Measurements from ENCODE around the gene TOM1. TPM values are rescaled to one million over a fixed set of nuclear protein-coding genes. Genes with fewer than 3 reads are reported as not detected.

Gene TOM1
- total RNA-seq, 2 donors from 2014 or later = 108 TPM

DNA sequence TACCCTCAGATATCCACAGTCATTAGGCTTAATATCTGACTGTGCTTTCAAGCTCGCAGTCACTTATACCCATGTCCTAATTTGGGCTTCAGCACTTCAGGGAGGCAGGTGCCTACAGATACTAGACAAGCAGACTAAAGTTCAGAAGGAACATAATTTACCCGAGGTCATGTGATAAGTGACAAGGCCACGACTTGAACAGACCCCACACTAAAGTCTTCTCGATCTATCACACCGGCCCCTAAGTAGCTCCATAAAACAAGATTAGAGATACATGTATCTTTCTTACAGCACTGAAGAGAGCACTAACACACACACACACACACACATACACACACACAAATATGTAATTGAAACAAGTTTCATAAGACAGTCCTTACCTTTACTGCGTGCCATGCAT, 32.6 kb downstream of the TOM1 start:
- TF ChIP-seq, protein P1, sequence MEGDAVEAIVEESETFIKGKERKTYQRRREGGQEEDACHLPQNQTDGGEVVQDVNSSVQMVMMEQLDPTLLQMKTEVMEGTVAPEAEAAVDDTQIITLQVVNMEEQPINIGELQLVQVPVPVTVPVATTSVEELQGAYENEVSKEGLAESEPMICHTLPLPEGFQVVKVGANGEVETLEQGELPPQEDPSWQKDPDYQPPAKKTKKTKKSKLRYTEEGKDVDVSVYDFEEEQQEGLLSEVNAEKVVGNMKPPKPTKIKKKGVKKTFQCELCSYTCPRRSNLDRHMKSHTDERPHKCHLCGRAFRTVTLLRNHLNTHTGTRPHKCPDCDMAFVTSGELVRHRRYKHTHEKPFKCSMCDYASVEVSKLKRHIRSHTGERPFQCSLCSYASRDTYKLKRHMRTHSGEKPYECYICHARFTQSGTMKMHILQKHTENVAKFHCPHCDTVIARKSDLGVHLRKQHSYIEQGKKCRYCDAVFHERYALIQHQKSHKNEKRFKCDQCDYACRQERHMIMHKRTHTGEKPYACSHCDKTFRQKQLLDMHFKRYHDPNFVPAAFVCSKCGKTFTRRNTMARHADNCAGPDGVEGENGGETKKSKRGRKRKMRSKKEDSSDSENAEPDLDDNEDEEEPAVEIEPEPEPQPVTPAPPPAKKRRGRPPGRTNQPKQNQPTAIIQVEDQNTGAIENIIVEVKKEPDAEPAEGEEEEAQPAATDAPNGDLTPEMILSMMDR (IDR thresholded peaks at IDR 0.05) = no peak
- peaks cover 0 to 57% of the 10 kb centered on the region in 2 donors for H3K4me1 ChIP-seq
- H3K27ac ChIP-seq = peak overlapping the region; percentile 47 to 80
- no peak for DNase-seq (ENCODE audit: low spot score)
- no peaks in the 10 kb centered on the region for H3K27me3 ChIP-seq
- H3K36me3 ChIP-seq = peaks cover 74% of the 10 kb centered on the region
- H3K9me3 ChIP-seq = no peaks in the 10 kb centered on the region
- H3K4me3 ChIP-seq = no peak overlapping the region

GRCh38 chr22:35333220-35333619, 33.5 kb downstream of the TOM1 start:
- DNase-seq (ENCODE audit: low spot score) = no peak
- no peaks in the 10 kb centered on the region for H3K27me3 ChIP-seq
- H3K36me3 ChIP-seq = peaks cover 74% of the 10 kb centered on the region
- no peak overlapping the region for H3K4me3 ChIP-seq
- peaks cover 0 to 52% of the 10 kb centered on the region in 2 donors for H3K4me1 ChIP-seq
- H3K27ac ChIP-seq = peak overlapping the region; percentile 47 to 80
- TF ChIP-seq, protein P1 (IDR thresholded peaks at IDR 0.05) = no peak
- H3K9me3 ChIP-seq = no peaks in the 10 kb centered on the region

- Histone ChIP-seq H3K27me3 (no peaks in the 10 kb centered on the region), H3K4me1 (peaks cover 0 to 51% of the 10 kb centered on the region in 2 donors), H3K27ac (peak overlapping the region in 1 of 2 donors; percentile 54), H3K4me3 (no peak overlapping the region), H3K36me3 (peaks cover 74% of the 10 kb centered on the region), H3K9me3 (no peaks in the 10 kb centered on the region)
- DNase-seq (ENCODE audit: low spot score) = no peak
- TF ChIP-seq, protein P1 (IDR thresholded peaks at IDR 0.05) = no peak
Measured at GRCh38 chr22:35334004-35334403, 34.3 kb downstream of the TOM1 start.

DNA sequence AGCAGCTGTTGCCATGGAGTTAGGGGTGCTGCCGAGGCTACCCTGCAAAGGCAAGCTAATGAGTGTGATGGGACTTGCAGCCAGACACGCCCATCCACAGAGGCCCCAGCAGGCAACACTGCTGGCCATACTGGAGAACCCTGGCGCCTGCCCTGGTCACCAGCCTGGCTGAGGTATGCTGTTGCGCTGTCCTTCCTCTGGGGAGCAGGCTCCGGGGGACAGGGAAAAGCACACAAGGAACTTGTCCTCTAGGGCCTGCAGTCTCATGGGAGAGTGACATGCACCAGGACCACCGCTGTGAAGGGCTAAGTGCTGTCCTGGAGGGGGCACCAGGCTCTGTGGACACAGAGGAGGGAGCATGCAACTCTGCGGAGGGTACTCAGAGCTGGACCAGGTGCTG, 35.8 kb downstream of the TOM1 start:
- no peak for DNase-seq (ENCODE audit: low spot score)
- H3K27me3 ChIP-seq = no peaks in the 10 kb centered on the region
- no peaks in the 10 kb centered on the region for H3K9me3 ChIP-seq
- no peak overlapping the region for H3K4me3 ChIP-seq
- H3K36me3 ChIP-seq = peaks cover 88% of the 10 kb centered on the region
- TF ChIP-seq, protein P1 (IDR thresholded peaks at IDR 0.05) = no peak
- peak overlapping the region; percentile 21 to 54 for H3K27ac ChIP-seq
- peaks cover 0 to 43% of the 10 kb centered on the region in 2 donors for H3K4me1 ChIP-seq

- TF ChIP-seq, protein P1 (IDR thresholded peaks at IDR 0.05) = no peak
- H3K4me1 ChIP-seq = peaks cover 0 to 36% of the 10 kb centered on the region in 2 donors
- H3K27ac ChIP-seq = peak overlapping the region; percentile 21 to 54
- no peak overlapping the region for H3K4me3 ChIP-seq
- no peaks in the 10 kb centered on the region for H3K9me3 ChIP-seq
- H3K27me3 ChIP-seq = no peaks in the 10 kb centered on the region
- DNase-seq (ENCODE audit: low spot score) = no peak
- H3K36me3 ChIP-seq = peaks cover 92% of the 10 kb centered on the region
Measured at GRCh38 chr22:35335936-35336781, 36.5 kb downstream of the TOM1 start.

Data from right atrium auricular region (tissue), 2 donors.